ENCODE results near the gene OSCP1. TPM values are rescaled to one million over a fixed set of nuclear protein-coding genes. Genes with fewer than 3 reads are reported as not detected.

Gene OSCP1
- total RNA-seq, 1 donor from 2014 or later: 3.6 TPM

DNA sequence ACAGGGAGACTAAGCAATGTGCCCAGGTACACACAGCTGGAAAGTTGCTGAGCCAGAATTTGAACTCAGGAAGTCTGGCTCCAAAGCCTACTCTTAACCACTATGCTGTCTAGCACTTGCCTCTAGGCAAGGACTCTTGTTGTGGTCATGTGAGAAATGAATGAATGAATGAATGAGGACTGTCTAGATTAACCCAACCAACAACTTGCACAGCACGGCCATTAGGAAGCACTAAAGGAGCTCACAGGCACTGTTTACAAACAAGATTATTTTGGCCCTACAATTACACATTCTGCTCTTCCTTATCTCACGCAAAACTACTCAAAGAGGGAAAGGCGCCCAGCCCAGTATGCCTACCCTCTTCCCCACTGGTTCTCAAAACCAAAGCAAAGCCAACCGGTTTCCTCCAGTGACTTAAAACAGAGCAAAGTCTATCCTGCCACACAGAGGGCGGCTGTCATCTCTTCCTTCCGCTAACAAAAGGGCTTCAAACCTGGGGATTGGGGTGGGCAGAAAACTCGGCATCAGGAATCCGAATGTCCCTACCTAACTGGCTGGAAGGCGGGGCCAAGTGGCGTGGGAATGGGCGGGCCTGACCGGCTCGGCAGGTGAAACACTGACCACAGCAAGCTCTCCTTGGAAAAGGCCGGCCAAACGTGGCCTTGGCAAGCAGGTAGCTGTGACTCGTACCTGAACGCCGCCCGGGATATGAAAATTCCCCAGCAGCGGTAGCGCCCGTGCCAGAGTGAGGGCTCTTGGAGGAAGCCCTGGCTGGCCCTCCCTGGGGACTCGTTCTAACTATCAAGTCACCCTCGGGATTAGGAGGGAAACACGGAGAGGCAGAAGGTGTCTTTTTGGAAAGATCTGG lies 65.5 kb downstream of the OSCP1 start:
- peak in 1 of 2 donors; percentile 63 for DNase-seq (ENCODE audit: low read depth in 2 of 2)

DNA sequence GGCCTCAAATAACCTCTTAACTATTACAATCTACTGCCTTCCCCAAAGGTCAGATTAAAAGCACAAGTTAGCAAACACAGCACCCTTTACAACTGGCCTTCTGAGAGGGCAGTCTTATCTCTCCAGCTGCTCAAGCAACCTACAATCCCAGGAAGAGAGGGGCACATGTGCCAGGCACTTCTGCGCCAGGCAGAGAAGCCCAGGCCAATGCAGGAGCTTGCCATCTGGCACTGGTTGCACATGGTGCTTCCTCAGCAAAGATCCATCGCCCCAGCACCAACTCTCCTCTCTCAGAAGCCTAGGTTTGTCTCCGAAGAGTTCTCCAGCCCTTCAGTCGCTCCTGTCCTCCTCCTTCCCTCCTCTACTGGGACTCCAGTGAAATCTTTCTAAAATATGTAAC lies 67.0 kb downstream of the OSCP1 start:
- no peak for DNase-seq (ENCODE audit: low read depth in 2 of 2)

DNA sequence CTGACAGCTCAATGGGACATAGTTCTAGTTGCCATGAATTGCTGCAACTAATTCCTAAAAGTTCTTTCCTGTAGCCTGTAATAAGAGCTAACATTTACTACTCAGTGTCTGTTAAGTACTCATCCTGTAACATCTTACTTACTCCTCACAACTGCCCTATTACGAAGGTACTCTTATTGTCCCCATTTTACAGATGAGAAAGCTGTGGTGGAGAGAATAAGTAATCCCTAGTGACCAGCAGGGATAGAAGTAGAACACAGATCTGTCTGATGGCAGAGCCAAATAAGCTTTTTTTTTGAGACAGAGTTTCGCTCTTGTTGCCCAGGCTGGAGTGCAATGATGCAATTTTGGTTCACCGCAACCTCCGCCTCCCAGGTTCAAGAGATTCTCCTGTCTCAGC lies 67.6 kb downstream of the OSCP1 start:
- no peak for DNase-seq (ENCODE audit: low read depth in 2 of 2)

DNA sequence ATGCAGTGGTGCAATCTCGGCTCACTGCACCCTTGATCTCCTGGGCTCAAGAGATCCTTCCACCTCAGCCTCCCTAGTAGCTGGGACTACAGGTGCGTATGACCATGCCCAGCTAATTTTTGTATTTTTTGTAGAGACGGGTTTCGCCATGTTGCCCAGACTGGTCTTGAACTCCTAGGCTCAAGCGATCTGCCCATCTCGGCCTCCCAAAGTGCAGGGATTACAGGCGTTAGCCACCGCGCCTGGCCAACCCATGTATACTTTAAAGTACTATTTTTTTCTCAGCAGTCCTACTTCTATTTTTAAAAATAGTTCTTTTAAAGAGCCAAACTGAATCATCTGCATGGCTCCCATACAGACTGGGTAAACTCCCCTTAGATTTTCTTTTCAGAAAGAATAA lies 68.0 kb downstream of the OSCP1 start:
- no peak for DNase-seq (ENCODE audit: low read depth in 2 of 2)

- DNase-seq (ENCODE audit: low read depth in 2 of 2): no peak
These were observed 68.8 kb downstream of the OSCP1 start for GRCh38 chr1:36381405-36381804.

- DNase-seq (ENCODE audit: low read depth in 2 of 2): no peak
These were observed 69.5 kb downstream of the OSCP1 start for GRCh38 chr1:36380782-36381181.

DNA sequence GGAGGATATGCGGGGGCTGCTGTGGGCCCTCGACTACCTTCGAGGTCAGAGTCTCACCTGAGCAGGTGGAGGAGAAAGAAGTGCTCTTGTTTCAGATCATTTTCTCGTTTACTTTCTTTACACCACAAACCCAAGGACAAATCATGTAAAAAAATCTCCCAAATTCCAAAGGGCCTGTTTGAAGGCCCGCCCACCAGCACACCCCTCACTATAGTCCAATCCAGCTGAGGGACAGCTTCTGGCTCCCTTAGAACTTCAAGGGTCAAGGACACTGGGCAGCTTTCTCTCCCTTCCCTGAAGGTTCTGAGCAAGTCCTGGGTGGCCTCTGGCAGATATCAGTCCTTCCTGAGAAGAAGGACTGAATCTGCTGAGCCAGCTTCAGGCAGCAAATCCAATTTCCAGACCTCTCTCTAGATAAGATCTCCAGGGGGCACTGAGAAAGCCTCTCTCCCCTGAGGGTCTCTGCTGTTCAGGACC lies 70.1 kb downstream of the OSCP1 start:
- DNase-seq (ENCODE audit: low read depth in 2 of 2): no peak

DNA sequence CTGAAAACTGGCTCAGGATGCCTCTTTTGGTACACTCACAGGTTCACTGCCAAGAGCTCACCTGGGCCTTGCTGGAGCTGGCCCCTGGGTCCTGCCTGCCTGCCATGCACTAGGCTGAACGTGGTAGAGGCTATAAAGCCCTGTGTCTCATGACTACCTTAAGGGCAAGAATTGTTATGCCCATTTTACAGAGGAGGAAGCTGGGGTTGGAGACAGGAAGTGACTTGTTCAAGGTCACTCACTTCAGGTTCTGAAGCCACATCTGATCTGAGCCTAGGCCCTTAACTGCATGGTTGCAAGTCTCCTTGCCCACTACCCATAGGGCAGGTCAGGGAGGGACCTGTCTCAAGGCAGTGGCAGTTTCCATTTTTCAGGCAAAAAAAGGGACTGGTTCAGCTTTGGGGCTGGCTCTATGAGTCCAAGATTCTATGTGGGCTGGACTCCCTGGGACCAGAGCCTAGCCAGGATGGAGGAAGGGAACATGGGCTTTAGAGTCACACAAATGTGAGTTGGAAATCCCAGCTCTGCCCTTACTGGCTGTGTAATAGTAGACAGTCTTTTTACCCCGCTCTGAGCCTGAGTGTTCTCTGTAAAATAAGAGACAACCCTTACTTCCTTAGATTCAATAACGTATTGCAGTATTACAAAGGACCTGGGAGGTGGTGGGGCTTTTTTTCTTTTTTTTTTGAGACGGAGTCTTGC lies 72.3 kb downstream of the OSCP1 start:
- no peak for DNase-seq (ENCODE audit: low read depth in 2 of 2)

GRCh38 chr1:36372617-36373016 lies 77.6 kb downstream of the OSCP1 start:
- DNase-seq (ENCODE audit: low read depth in 2 of 2): peak in 1 of 2 donors; percentile 18

DNA sequence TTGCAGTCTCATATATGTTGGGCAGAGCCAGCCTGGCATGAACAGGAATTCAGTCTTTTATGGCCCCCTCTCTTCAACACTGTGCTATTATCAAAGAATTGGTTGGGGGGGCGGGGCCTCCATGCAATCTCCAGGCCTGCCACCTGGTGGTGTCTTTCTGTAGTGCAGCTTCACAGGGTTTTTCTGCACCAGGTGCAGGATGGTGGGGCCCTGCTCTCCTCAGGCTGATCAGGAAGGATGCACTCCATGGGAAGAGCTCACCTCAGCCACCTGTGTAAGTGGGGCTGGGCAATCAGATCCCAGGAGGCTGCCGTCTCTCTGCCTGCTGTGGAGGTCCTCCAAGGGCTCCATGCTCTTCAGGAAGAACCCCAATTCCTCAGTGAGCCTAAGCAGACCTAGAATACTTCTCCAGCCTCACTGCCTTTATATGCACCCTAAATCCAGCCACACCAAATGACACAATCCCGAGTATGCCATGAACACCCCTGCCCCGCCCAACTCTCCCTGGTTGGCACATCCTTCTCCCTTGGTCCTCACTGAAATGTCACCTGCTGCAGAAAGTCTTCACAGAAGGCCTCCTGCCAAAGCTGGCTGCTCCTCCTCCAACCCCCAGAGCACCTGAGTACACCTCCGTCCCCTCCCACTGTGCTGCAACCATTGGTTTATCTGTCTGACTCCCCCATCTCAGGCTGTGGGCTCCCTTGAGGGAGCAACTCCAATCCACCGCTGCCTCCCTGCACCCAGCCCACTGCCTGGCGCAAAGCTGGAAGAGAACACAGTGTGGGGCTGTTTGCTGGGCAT lies 81.0 kb downstream of the OSCP1 start:
- DNase-seq (ENCODE audit: low read depth in 2 of 2): peak in 1 of 2 donors; percentile 77

Other genes starting within 250 kb of the OSCP1 start
- gene THRAP3, start 226.0 kb downstream of the OSCP1 start, total RNA-seq: 115 and 117 TPM in 2 replicates
- gene SH3D21, start 144.1 kb downstream of the OSCP1 start, total RNA-seq: 0.51 and 0.63 TPM in 2 replicates
- gene EVA1B, start 126.8 kb downstream of the OSCP1 start, total RNA-seq: 71.5 and 102 TPM in 2 replicates
- gene STK40, start 64.5 kb downstream of the OSCP1 start, total RNA-seq: 15.0 and 23.1 TPM in 2 replicates
- gene LSM10, start 52.5 kb downstream of the OSCP1 start, total RNA-seq: 7.1 and 8.5 TPM in 2 replicates
- 57.0 and 78.6 TPM in 2 replicates for gene MRPS15, start 13.9 kb upstream of the OSCP1 start, total RNA-seq
- gene CSF3R, start 32.5 kb upstream of the OSCP1 start, total RNA-seq: not detected in 2 replicates

Data from dermis microvascular lymphatic vessel endothelial cell (primary cell).